IMR-90 (cell line): Measurements from ENCODE around the gene CHN1. TPM values are rescaled to one million over a fixed set of nuclear protein-coding genes. Genes with fewer than 3 reads are reported as not detected.

Source experiments
- ATAC-seq: fragments of 200-7000 bp; cut with Tn5 transposase; 2 replicates; pipeline ENCODE4 v1.9.1; 2020; ENCODE audit warnings: low read depth, mild to moderate bottlenecking, moderate library complexity
- BruUV-seq: library from RNA; stranded (reverse); fragments of 400-500 nt; replicated peaks from 2 replicates; lab custom pipeline; 2021; lab: Mats Ljungman, UMichigan
- CTCF ChIA-PET: fragments of 300-600 bp; formaldehyde crosslinking; extraction: SDS; loops from one replicate; lab custom pipeline; 2021; ENCODE audit warnings: antibody characterized with exemption; lab: Yijun Ruan, JAX
- POLR2A ChIA-PET: fragments of 300-600 bp; sonication (Branson Sonifier 250); formaldehyde crosslinking; loops from one replicate; lab custom pipeline; 2022; ENCODE audit warnings: antibody characterized with exemption; ENCODE audit not compliant: unreplicated experiment; lab: Charles Lee
- DNase-seq: peaks from one replicate; pipeline ENCODE4 v3.0.0; 2013
- H2AFZ ChIP-seq: replicated peaks from 2 replicates; pipeline ENCODE3; 2013; ENCODE audit warnings: low read length, mild to moderate bottlenecking; ENCODE audit not compliant: poor library complexity
- H2AK5ac ChIP-seq: 2 replicates; pipeline ENCODE4 v1.6.1; 2013; ENCODE audit warnings: low read depth, low read length, inconsistent platforms
- H2AK9ac ChIP-seq: replicated peaks from 2 replicates; pipeline ENCODE3; 2013; ENCODE audit warnings: mild to moderate bottlenecking, low read depth, low read length, moderate library complexity; ENCODE audit not compliant: poor library complexity
- H2BK120ac ChIP-seq: 2 replicates; pipeline ENCODE4 v1.6.1; 2013; ENCODE audit warnings: low read depth, low read length, inconsistent platforms
- H2BK15ac ChIP-seq: 3 replicates; pipeline ENCODE4 v1.6.1; 2013; ENCODE audit warnings: low read depth, low read length, inconsistent platforms
- H2BK20ac ChIP-seq: 2 replicates; pipeline ENCODE4 v1.6.1; 2013; ENCODE audit warnings: low read depth, mild to moderate bottlenecking, inconsistent platforms, low read length, moderate library complexity
- H2BK5ac ChIP-seq: 2 replicates; pipeline ENCODE4 v1.6.1; 2013; ENCODE audit warnings: mild to moderate bottlenecking, low read depth, low read length, inconsistent platforms; ENCODE audit not compliant: poor library complexity, severe bottlenecking
- H3K14ac ChIP-seq: replicated peaks from 2 replicates; pipeline ENCODE4 v1.6.1; 2013; ENCODE audit warnings: low read depth, low read length, inconsistent platforms
- H3K18ac ChIP-seq: 2 replicates; pipeline ENCODE4 v1.6.1; 2013; ENCODE audit warnings: low read depth, low read length, control low read depth
- H3K23ac ChIP-seq: 2 replicates; pipeline ENCODE4 v1.6.1; 2013; ENCODE audit warnings: low read depth, low read length, inconsistent platforms
- H3K27ac ChIP-seq: 2 replicates; pipeline ENCODE4 v1.5.1; 2013; ENCODE audit warnings: mild to moderate bottlenecking, control low read depth, low read length; ENCODE audit not compliant: insufficient read depth
- H3K27me3 ChIP-seq: 2 replicates; pipeline ENCODE4 v1.6.1; 2013; ENCODE audit warnings: low read length; ENCODE audit not compliant: control insufficient read depth, insufficient read depth
- H3K36me3 ChIP-seq: 2 replicates; pipeline ENCODE4 v1.6.1; 2013; ENCODE audit warnings: low read length, mixed read lengths; ENCODE audit not compliant: control insufficient read depth, insufficient read depth
- H3K4ac ChIP-seq: 2 replicates; pipeline ENCODE4 v1.6.1; 2013; ENCODE audit warnings: low read depth, low read length, inconsistent platforms
- H3K4me1 ChIP-seq: 2 replicates; pipeline ENCODE4 v1.6.1; 2013; ENCODE audit warnings: low read length, mixed read lengths; ENCODE audit not compliant: control insufficient read depth, insufficient read depth
- H3K4me2 ChIP-seq: 2 replicates; pipeline ENCODE4 v1.6.1; 2013; ENCODE audit warnings: low read depth, mild to moderate bottlenecking, control low read depth, low read length, moderate library complexity
- H3K4me3 ChIP-seq: 2 replicates; pipeline ENCODE4 v1.5.1; 2013; ENCODE audit warnings: low read depth, mild to moderate bottlenecking, control low read depth, low read length, moderate library complexity; ENCODE audit not compliant: insufficient read depth
- H3K56ac ChIP-seq: 2 replicates; pipeline ENCODE4 v1.6.1; 2013; ENCODE audit warnings: low read length, inconsistent platforms; ENCODE audit not compliant: insufficient read depth; ENCODE audit errors: extremely low read depth
- H3K79me1 ChIP-seq, 2 experiments: 2 replicates each; pipeline ENCODE4 v1.6.1; 2013; ENCODE audit warnings: low read length in 2 of 2, inconsistent platforms in 1 of 2, low read depth in 1 of 2
- H3K9ac ChIP-seq: 2 replicates; pipeline ENCODE4 v1.6.1; 2013; ENCODE audit warnings: low read depth, low read length, control low read depth
- H3K9me1 ChIP-seq: 2 replicates; pipeline ENCODE4 v1.6.1; 2013; ENCODE audit warnings: low read length, inconsistent platforms; ENCODE audit not compliant: insufficient read depth
- H3K9me3 ChIP-seq: 2 replicates; pipeline ENCODE4 v1.6.1; 2013; ENCODE audit warnings: low read length; ENCODE audit not compliant: control insufficient read depth, insufficient read depth
- H4K20me1 ChIP-seq: 2 replicates; pipeline ENCODE4 v1.6.1; 2013; ENCODE audit warnings: low read length, inconsistent platforms; ENCODE audit not compliant: insufficient read depth
- H4K5ac ChIP-seq: 2 replicates; pipeline ENCODE4 v1.6.1; 2013; ENCODE audit warnings: mild to moderate bottlenecking, low read depth, low read length, control low read depth
- H4K8ac ChIP-seq, 2 experiments: 2 replicates each; pipeline ENCODE4 v1.6.1; 2013; ENCODE audit warnings: low read depth in 2 of 2, low read length in 2 of 2, control low read depth in 1 of 2, inconsistent platforms in 1 of 2
- H4K91ac ChIP-seq: 2 replicates; pipeline ENCODE4 v1.6.1; 2013; ENCODE audit warnings: low read depth, low read length, inconsistent platforms; ENCODE audit not compliant: insufficient read depth
- CHD1 ChIP-seq: IDR thresholded peaks from 2 replicates; pipeline ENCODE4 v1.6.1; 2012; ENCODE audit warnings: low read depth, low read length, improper control_type of control experiment
- FOS ChIP-seq: fragments of 150-350 bp; IDR thresholded peaks from 2 replicates; pipeline ENCODE4 v1.6.1; 2016; ENCODE audit warnings: low read depth, low read length
- MAZ ChIP-seq: IDR thresholded peaks from 2 replicates; pipeline ENCODE4 v1.6.1; 2012; ENCODE audit warnings: low read depth, mild to moderate bottlenecking, low read length, improper control_type of control experiment, moderate library complexity, borderline replicate concordance
- MXI1 ChIP-seq: IDR thresholded peaks from 2 replicates; pipeline ENCODE4 v1.6.1; 2012; ENCODE audit warnings: low read depth, mild to moderate bottlenecking, low read length, moderate library complexity, borderline replicate concordance
- NFE2L2 ChIP-seq: fragments of 150-350 bp; IDR thresholded peaks from 2 replicates; pipeline ENCODE4 v1.6.1; 2016; ENCODE audit warnings: low read depth, mild to moderate bottlenecking, low read length
- POLR2A ChIP-seq: IDR thresholded peaks from 2 replicates; pipeline ENCODE4 v1.6.1; 2012; ENCODE audit warnings: mild to moderate bottlenecking, low read depth, low read length
- RAD21 ChIP-seq: IDR thresholded peaks from 2 replicates; pipeline ENCODE4 v1.6.1; 2012; ENCODE audit warnings: low read length, improper control_type of control experiment
- RCOR1 ChIP-seq: IDR thresholded peaks from 2 replicates; pipeline ENCODE4 v1.6.1; 2012; ENCODE audit warnings: mild to moderate bottlenecking, low read length, improper control_type of control experiment; ENCODE audit not compliant: insufficient replicate concordance
- RFX5 ChIP-seq: IDR thresholded peaks from 2 replicates; pipeline ENCODE4 v1.8.0; 2012; ENCODE audit warnings: low read depth, mild to moderate bottlenecking, low read length, moderate library complexity
- WGBS, 2 experiments: methylation state at CpG; one replicate each; pipeline versions ENCODE4 v1.1.5 to v1.1.7; 2013; ENCODE audit warnings: missing lambda C conversion rate in 2 of 2; ENCODE audit not compliant: insufficient read length in 1 of 2; ENCODE audit errors: extremely low coverage in 2 of 2; 5-methylcytosine and 5-hydroxymethylcytosine counted together
- dilution Hi-C: fragments of 300-500 bp; cut with HindIII; formaldehyde crosslinking; loops from one replicate; pipeline ENCODE4 v1.14.3; 2018; ENCODE audit warnings: low sequenced_read_pairs; ENCODE audit not compliant: unreplicated experiment
- in situ Hi-C: fragments of 300-500 bp; cut with MboI; formaldehyde crosslinking; loops from 3 replicates; pipeline ENCODE4 v1.14.3; 2019; ENCODE audit warnings: low sequenced_read_pairs, inconsistent platforms, mixed read lengths
- intact Hi-C: fragments of 100-400 bp; cut with micrococcal nuclease; formaldehyde crosslinking; loops from 2 replicates; pipeline ENCODE4 v1.10.0; 2022
- polyA plus RNA-seq, 3 experiments: library from polyadenylated mRNA; depleted of rRNA; stranded (reverse); fragments of >200 nt; gene quantifications; 2 replicates each; pipeline ENCODE4 v1.2.3, GENCODE V29; 2012; ENCODE audit warnings: low replicate concordance in 1 of 3
- total RNA-seq: library from RNA; depleted of rRNA; stranded (reverse); fragments of >200 nt; gene quantifications from 2 replicates; pipeline ENCODE4 v1.2.3, GENCODE V29; 2012
- TF ChIP-seq, protein P1 (sequence below): fragments of 150-350 bp; IDR thresholded peaks from 2 replicates; pipeline ENCODE4 v1.6.1; 2016; ENCODE audit warnings: low read depth, mild to moderate bottlenecking, low read length, moderate library complexity, borderline replicate concordance

Gene CHN1
- total and polyA plus RNA-seq, 2 of the 4 experiments (the other 2 are of a cell fraction), result 58.4 to 66.9 TPM

DNA sequence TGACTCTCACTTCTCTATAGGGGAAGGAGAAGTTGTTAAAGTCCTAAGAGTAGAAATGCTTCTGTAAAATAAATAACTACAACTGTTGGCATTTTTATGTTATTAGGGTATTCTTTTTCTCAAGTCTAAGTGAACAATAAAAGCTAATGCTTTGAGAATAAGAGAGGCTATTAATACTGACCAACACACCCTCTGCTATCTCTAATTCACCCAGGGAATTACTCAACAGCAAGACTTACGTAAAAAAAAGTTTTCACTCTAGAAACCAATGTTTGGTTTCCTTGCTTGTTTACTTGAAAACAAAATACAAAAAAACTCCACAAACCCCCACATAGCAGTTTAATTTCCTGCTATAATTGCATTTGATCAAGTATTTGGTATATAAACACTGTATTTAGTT is 25.2 kb downstream of the CHN1 start:
- Histone ChIP-seq H2AFZ (no peak overlapping the region), H3K9me1 (no peaks in the 10 kb centered on the region), H3K9me3 (no peaks in the 10 kb centered on the region), H2BK5ac (no peak overlapping the region), H2AK9ac (no peak overlapping the region), H3K4ac (no peak overlapping the region), H3K27ac (no peak overlapping the region), H2BK120ac (no peak overlapping the region), H3K23ac (no peak overlapping the region), H4K5ac (no peak overlapping the region), H3K14ac (no peak overlapping the region), H4K8ac (no peak overlapping the region), H4K20me1 (no peaks in the 10 kb centered on the region), H3K9ac (no peak overlapping the region), H3K56ac (no peak overlapping the region), H2BK15ac (no peak overlapping the region), H2BK20ac (no peak overlapping the region), H3K4me2 (no peak overlapping the region), H3K18ac (no peak overlapping the region), H3K4me3 (no peak overlapping the region), H3K79me1 (no peaks in the 10 kb centered on the region), H3K4me1 (peaks cover 3% of the 10 kb centered on the region; the same call in 1 of the 2 replicates), H3K27me3 (no peaks in the 10 kb centered on the region), H4K91ac (no peak overlapping the region), H3K36me3 (no peaks in the 10 kb centered on the region), H2AK5ac (no peak overlapping the region)
- no CpG with 5 or more reads among the region's 1 CpG for WGBS, 2 experiments
- ChIA-PET CTCF (interaction anchor here (0.7 to 1.6 kb wide), 2 partner anchors 10 to 209 kb away, joined by 3 to 8 read pairs; no protein-coding TSS in a partner anchor), POLR2A (no interaction called here)
- no TSS peak for BruUV-seq
- dilution Hi-C loops (loop anchor here (25.0 kb wide), 1 partner anchor 218 kb away; the partner anchor contains the start of gene CHRNA1), in situ Hi-C loops (loop anchor here (25.0 kb wide), 1 partner anchor 518 kb away; no protein-coding TSS in a partner anchor), intact Hi-C loops (no loop called here)
- DNase-seq, result no peak
- no peak for TF ChIP-seq RFX5
- TF ChIP-seq RAD21, result no peak
- no peak for TF ChIP-seq CHD1
- TF ChIP-seq MAZ, result no peak
- no peak for TF ChIP-seq POLR2A
- TF ChIP-seq RCOR1, result no peak
- TF ChIP-seq MXI1, result no peak
- TF ChIP-seq FOS, result no peak
- TF ChIP-seq NFE2L2, result no peak
- TF ChIP-seq, protein P1, sequence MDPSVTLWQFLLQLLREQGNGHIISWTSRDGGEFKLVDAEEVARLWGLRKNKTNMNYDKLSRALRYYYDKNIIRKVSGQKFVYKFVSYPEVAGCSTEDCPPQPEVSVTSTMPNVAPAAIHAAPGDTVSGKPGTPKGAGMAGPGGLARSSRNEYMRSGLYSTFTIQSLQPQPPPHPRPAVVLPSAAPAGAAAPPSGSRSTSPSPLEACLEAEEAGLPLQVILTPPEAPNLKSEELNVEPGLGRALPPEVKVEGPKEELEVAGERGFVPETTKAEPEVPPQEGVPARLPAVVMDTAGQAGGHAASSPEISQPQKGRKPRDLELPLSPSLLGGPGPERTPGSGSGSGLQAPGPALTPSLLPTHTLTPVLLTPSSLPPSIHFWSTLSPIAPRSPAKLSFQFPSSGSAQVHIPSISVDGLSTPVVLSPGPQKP, result no peak
- ATAC-seq, result no peak
